ENCODE results near the gene MLLT6. TPM values are rescaled to one million over a fixed set of nuclear protein-coding genes. Genes with fewer than 3 reads are reported as not detected.

MLLT6 gene
- total RNA-seq, 1 donor from 2014 or later: 192 TPM

- DNase-seq (no peak), ATAC-seq (ENCODE audit: low read depth) (no peak)
- ChIA-PET POLR2A (no interaction called here), CTCF (no interaction called here)
- H3K4me3 Mint-ChIP-seq: no peak overlapping the region
- peaks cover 45% of the 10 kb centered on the region for H3K27me3 Mint-ChIP-seq
- no peaks in the 10 kb centered on the region for H3K9me3 Mint-ChIP-seq
- H3K36me3 Mint-ChIP-seq (ENCODE audit: low read depth): no peaks in the 10 kb centered on the region
- no peak overlapping the region for H3K27ac Mint-ChIP-seq
- TF ChIP-seq CTCF (IDR thresholded peaks at IDR 0.05): no peak
- intact Hi-C loops (cut with micrococcal nuclease): no loop called here
- peaks cover 8% of the 10 kb centered on the region for H3K4me1 Mint-ChIP-seq
Observed at GRCh38 chr17:38659415-38659814, 45.7 kb upstream of the MLLT6 start.

- CTCF ChIA-PET: interaction anchor here (0.8 kb wide), 1 partner anchor 102 kb away, joined by 3 read pairs; no protein-coding TSS in a partner anchor
- POLR2A ChIA-PET: no interaction called here
- intact Hi-C loops (cut with micrococcal nuclease): no loop called here
- Mint-ChIP-seq H3K4me1 (peaks cover 5% of the 10 kb centered on the region), H3K27ac (no peak overlapping the region), H3K9me3 (no peaks in the 10 kb centered on the region), H3K36me3 (ENCODE audit: low read depth) (no peaks in the 10 kb centered on the region), H3K27me3 (peaks cover 49% of the 10 kb centered on the region), H3K4me3 (no peak overlapping the region)
- ATAC-seq (ENCODE audit: low read depth): no peak
- DNase-seq: no peak
- TF ChIP-seq CTCF (IDR thresholded peaks at IDR 0.05): no peak
Observed at GRCh38 chr17:38660097-38661025, 44.7 kb upstream of the MLLT6 start.

GRCh38 chr17:38663125-38663751, 41.8 kb upstream of the MLLT6 start:
- H3K27ac Mint-ChIP-seq: no peak overlapping the region
- no peak for DNase-seq
- H3K27me3 Mint-ChIP-seq: peaks cover 43% of the 10 kb centered on the region

GRCh38 chr17:38663964-38664644, 41.0 kb upstream of the MLLT6 start:
- H3K4me1 Mint-ChIP-seq: no peaks in the 10 kb centered on the region
- ATAC-seq (ENCODE audit: low read depth) (no peak), DNase-seq (no peak)
- no peaks in the 10 kb centered on the region for H3K36me3 Mint-ChIP-seq (ENCODE audit: low read depth)
- no peak overlapping the region for H3K4me3 Mint-ChIP-seq
- no peaks in the 10 kb centered on the region for H3K9me3 Mint-ChIP-seq
- intact Hi-C loops (cut with micrococcal nuclease): loop anchor here (2.0 kb wide), 1 partner anchor 61 kb away; no protein-coding TSS in a partner anchor
- POLR2A ChIA-PET: no interaction called here
- H3K27me3 Mint-ChIP-seq: peaks cover 44% of the 10 kb centered on the region
- TF ChIP-seq CTCF (IDR thresholded peaks at IDR 0.05): no peak
- CTCF ChIA-PET: interaction anchor here (1.5 to 5.4 kb wide), 3 partner anchors 71 to 106 kb away, joined by 5 to 83 read pairs (median 9); no protein-coding TSS in a partner anchor
- no peak overlapping the region for H3K27ac Mint-ChIP-seq

More at GRCh38 chr17:38663125-38663751, 41.8 kb upstream of the MLLT6 start:
- ChIA-PET CTCF (interaction anchor here (0.6 to 1.7 kb wide), 4 partner anchors 18 to 105 kb away, joined by 3 to 9 read pairs (median 4); partner anchors contain the start of gene PSMB3), POLR2A (interaction anchor here (0.7 kb wide), 1 partner anchor 178 kb away, joined by 3 read pairs; no protein-coding TSS in a partner anchor)
- no peak for TF ChIP-seq CTCF (IDR thresholded peaks at IDR 0.05)
- peak; percentile 69 for ATAC-seq (ENCODE audit: low read depth)
- H3K4me3 Mint-ChIP-seq: no peak overlapping the region
- intact Hi-C loops (cut with micrococcal nuclease): no loop called here
- H3K9me3 Mint-ChIP-seq: no peaks in the 10 kb centered on the region
- H3K36me3 Mint-ChIP-seq (ENCODE audit: low read depth): no peaks in the 10 kb centered on the region
- H3K4me1 Mint-ChIP-seq: no peaks in the 10 kb centered on the region

Measured in activated B cell treated with CpG ODN at 0.5 μM for 24 hours (primary cell).